ENCODE measurements around the gene ZNF362. TPM values are rescaled to one million over a fixed set of nuclear protein-coding genes. Genes with fewer than 3 reads are reported as not detected.

ZNF362 gene
- polyA plus RNA-seq, 1 of the 3 experiments (the other 2 are of a cell fraction), result 17.1 TPM

- ChIA-PET POLR2A (no interaction called here), CTCF (interaction anchor here (1.0 kb wide), 1 partner anchor 16 kb away, joined by 4 read pairs; no protein-coding TSS in a partner anchor)
- H3K4me2 ChIP-seq, result no peak overlapping the region
- no peaks in the 10 kb centered on the region for H3K27me3 ChIP-seq (ENCODE audit: insufficient read depth)
- whole genome bisulfite sequencing (ENCODE audit: low lambda C conversion rate), result 72% methylated on average over 5 of the region's 7 CpGs
- H3K4me3 ChIP-seq (ENCODE audit: low read depth in 2 of 2, low read length in 1 of 2), result no peak overlapping the region
- no peaks in the 10 kb centered on the region for H4K20me1 ChIP-seq (ENCODE audit: insufficient read depth)
- DNase-seq, result no peak
- no peaks in the 10 kb centered on the region for H3K9me2 ChIP-seq
- H3K4me1 ChIP-seq (ENCODE audit: control insufficient read depth in 1 of 2, insufficient read depth in 2 of 2, low read depth in 1 of 2, low read length in 1 of 2), result no peaks in the 10 kb centered on the region; a peak in 1 of 4 replicates
- TF ChIP-seq RXRA (IDR thresholded peaks at IDR 0.05; ENCODE audit: borderline replicate concordance, low read depth), result no peak
- no peak for TF ChIP-seq IRF3 (IDR thresholded peaks at IDR 0.05; ENCODE audit: low read depth, low read length)
- no peak for TF ChIP-seq CTCF (IDR thresholded peaks at IDR 0.05)
- TF ChIP-seq CHD2 (IDR thresholded peaks at IDR 0.05; ENCODE audit: low read length, partially characterized antibody), result no peak
- no peak for TF ChIP-seq NRF1 (IDR thresholded peaks at IDR 0.05; ENCODE audit: low read depth, low read length)
- no peak for TF ChIP-seq ELF1 (IDR thresholded peaks at IDR 0.05)
- TF ChIP-seq RAD21 (IDR thresholded peaks at IDR 0.05; ENCODE audit: low read length), result no peak
- no peaks in the 10 kb centered on the region for H3F3A ChIP-seq (replicated peaks; ENCODE audit: insufficient read depth)
- no peaks in the 10 kb centered on the region for H3K9me3 ChIP-seq
- no peaks in the 10 kb centered on the region for H3K79me2 ChIP-seq (ENCODE audit: insufficient read depth)
- no peaks in the 10 kb centered on the region for H3K36me3 ChIP-seq (replicated peaks in 1 of 2; ENCODE audit: control insufficient read depth in 1 of 2, insufficient read depth in 2 of 2, low read length in 1 of 2)
- H3K9ac ChIP-seq, result no peak overlapping the region
- H3K27ac ChIP-seq (ENCODE audit: low read depth in 2 of 2, low read length in 1 of 2), result no peak overlapping the region
- no peak overlapping the region for H2AFZ ChIP-seq (ENCODE audit: low read depth)
Observed at GRCh38 chr1:33234588-33234990, 21.7 kb upstream of the ZNF362 start.

GRCh38 chr1:33235521-33235920 lies 20.8 kb upstream of the ZNF362 start:
- CTCF ChIA-PET, result no interaction called here
- DNase-seq, result no peak
- H3K27ac ChIP-seq (ENCODE audit: low read depth in 2 of 2, low read length in 1 of 2), result no peak overlapping the region
- no peak overlapping the region for H3K9ac ChIP-seq
- no peaks in the 10 kb centered on the region for H3K36me3 ChIP-seq (replicated peaks in 1 of 2; ENCODE audit: control insufficient read depth in 1 of 2, insufficient read depth in 2 of 2, low read length in 1 of 2)
- no peaks in the 10 kb centered on the region; a peak in 1 of 4 replicates for H3K4me1 ChIP-seq (ENCODE audit: control insufficient read depth in 1 of 2, insufficient read depth in 2 of 2, low read depth in 1 of 2, low read length in 1 of 2)
- H3K27me3 ChIP-seq (ENCODE audit: insufficient read depth), result no peaks in the 10 kb centered on the region
- H3K4me3 ChIP-seq (ENCODE audit: low read depth in 2 of 2, low read length in 1 of 2), result no peak overlapping the region
- H3K9me2 ChIP-seq, result no peaks in the 10 kb centered on the region
- H3K9me3 ChIP-seq, result no peaks in the 10 kb centered on the region
- H4K20me1 ChIP-seq (ENCODE audit: insufficient read depth), result no peaks in the 10 kb centered on the region
- WGBS (ENCODE audit: low lambda C conversion rate), result 97% methylated on average over 2 of the region's 2 CpGs
- no peak overlapping the region for H2AFZ ChIP-seq (ENCODE audit: low read depth)
- H3K4me2 ChIP-seq, result no peak overlapping the region
- POLR2A ChIA-PET, result no interaction called here
- H3F3A ChIP-seq (replicated peaks; ENCODE audit: insufficient read depth), result no peaks in the 10 kb centered on the region
- TF ChIP-seq FOXJ3 (CRISPR knock-in tag; IDR thresholded peaks at IDR 0.05) (no peak), NFIC (IDR thresholded peaks at IDR 0.05; ENCODE audit: borderline replicate concordance) (no peak), MAX (IDR thresholded peaks at IDR 0.05; ENCODE audit: low read depth) (no peak), ELF1 (IDR thresholded peaks at IDR 0.05) (no peak), GABPA (IDR thresholded peaks at IDR 0.05; ENCODE audit: low read depth) (no peak), USF1 (IDR thresholded peaks at IDR 0.05; ENCODE audit: borderline replicate concordance, low read depth) (no peak), EZH2phosphoT487 (IDR thresholded peaks at IDR 0.05; ENCODE audit: borderline replicate concordance, low read depth) (no peak), JUND (IDR thresholded peaks at IDR 0.05) (no peak), PBX3 (IDR thresholded peaks at IDR 0.05) (no peak), FOSL2 (IDR thresholded peaks at IDR 0.05; ENCODE audit: borderline replicate concordance, low read depth) (no peak), FOXM1 (IDR thresholded peaks at IDR 0.05; ENCODE audit: low read depth) (no peak), TAF1 (IDR thresholded peaks at IDR 0.05; ENCODE audit: borderline replicate concordance, low read depth, low read length) (no peak), CTCF (IDR thresholded peaks at IDR 0.05) (no peak), CHD2 (IDR thresholded peaks at IDR 0.05; ENCODE audit: low read length, partially characterized antibody) (no peak)
- H3K79me2 ChIP-seq (ENCODE audit: insufficient read depth), result no peaks in the 10 kb centered on the region

All from SK-N-SH (cell line).